SHP77 treated with DMSO at 0.1 percent for 48 hours (cell line): Measurements from ENCODE around the gene SLC15A5.
A peak's percentile ranks its signal among the peaks of the same experiment; 100 is the strongest.

ENCODE experiments used
- DNase-seq: peaks from one replicate; lab custom pipeline; 2025; lab: John Stamatoyannopoulos, UW

SLC15A5 gene

DNA sequence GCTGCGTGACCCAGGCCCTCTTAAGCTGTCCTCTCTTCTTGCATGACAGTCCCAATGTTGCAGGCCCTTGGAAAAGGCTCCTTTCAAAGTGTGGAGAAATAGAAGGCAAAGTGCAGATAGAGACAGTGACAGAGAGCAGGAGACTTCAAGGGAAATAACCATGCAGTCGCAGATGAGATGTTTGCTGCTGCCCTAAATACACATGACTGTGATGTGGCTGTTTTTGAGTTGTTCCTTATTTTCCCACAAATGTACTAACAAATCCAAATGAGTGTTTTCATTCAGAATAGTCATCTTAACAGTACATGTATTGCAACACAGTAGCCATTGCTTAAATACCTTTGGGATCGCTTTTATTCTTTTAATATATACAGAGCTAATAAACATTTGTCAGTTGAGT, 101.6 kb downstream of the SLC15A5 start:
- no peak for DNase-seq

- no peak for DNase-seq
Measured at GRCh38 chr12:16174282-16174681, 103.2 kb downstream of the SLC15A5 start.

- no peak for DNase-seq
Measured at GRCh38 chr12:16171348-16171747, 106.1 kb downstream of the SLC15A5 start.

GRCh38 chr12:16168078-16168477, 109.4 kb downstream of the SLC15A5 start:
- DNase-seq: no peak

DNA sequence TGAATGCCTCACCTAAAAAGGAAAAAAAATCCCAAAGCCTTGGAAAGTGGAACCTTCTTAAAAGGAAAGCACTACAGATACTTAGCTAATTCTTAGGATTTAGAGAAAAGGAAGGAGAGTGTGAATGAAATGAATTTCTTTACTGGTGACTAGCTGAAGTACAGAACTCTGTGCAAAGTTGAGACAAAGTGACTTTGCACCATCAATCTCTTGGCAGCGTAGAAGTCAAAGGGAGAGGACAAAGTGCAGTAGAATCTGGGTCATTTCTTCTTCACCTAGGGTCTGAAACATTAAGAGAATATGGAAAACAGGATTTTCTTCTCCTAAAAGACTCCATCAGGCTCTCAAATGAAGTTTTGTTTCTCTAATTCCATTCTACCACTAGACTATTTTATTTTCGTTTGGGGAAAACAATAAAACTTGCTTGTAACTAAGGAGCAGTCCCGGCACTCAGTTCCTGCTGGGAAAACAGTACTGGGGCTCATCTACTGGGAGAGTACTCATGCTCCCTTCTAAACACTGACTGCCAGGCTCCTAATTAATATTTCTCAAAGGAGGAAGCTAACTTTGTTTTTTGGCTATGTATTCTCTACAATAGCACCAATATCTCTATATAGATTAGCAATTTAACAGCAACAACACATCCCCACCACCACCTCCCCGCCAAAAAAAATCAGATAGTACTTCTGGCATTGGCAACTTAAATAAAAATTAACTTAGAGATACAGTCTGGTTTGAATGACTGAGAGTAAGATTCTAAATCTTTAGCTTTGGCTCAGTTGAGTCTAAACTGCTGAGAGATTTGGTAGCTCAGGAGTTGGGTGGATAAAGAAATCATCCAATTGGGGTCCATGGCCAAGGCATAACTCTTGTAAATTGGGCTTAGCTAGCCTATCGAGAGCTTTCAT, 110.7 kb downstream of the SLC15A5 start:
- no peak for DNase-seq

- DNase-seq: peak; percentile 2
Measured at GRCh38 chr12:16165506-16165905, 112.0 kb downstream of the SLC15A5 start.

DNA sequence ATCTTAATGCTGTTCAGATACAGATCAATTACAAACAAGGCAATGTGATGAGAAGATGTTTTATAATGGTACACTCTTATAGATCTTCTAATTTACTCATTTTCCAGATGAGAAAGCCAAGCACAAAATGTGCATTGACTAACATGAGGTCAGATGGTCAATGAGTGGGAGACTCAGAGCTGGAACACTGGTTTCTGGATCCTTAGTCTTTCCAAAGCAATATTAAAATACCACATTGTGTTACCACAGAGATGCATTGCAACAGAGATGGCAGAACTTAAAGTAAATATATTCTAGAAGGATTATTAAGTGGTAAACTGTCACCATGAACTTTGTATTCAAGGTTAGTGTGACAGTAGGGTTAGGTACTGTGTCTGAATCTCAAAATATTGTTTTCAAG, 113.6 kb downstream of the SLC15A5 start:
- no peak for DNase-seq

DNA sequence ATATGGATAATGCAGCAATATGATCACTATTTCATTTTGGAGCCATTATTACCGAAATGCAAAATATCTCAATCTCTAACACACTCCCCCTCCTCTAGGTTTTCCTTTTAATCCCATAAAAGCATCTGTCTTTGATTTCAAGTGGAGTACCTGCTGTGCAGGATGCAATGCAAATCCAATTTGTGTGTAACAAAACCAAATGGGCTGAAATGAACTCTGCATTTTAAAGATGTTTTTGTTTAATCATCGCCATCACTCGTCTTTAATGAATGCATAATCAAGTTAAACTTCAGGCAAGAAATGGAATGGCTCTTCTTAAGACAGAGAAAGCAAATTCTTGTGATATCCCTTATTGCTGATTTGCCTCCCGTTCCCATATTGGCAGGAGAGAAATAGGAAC, 114.3 kb downstream of the SLC15A5 start:
- DNase-seq: no peak

GRCh38 chr12:16159571-16159970, 117.9 kb downstream of the SLC15A5 start:
- DNase-seq: no peak

GRCh38 chr12:16158050-16158449, 119.4 kb downstream of the SLC15A5 start:
- no peak for DNase-seq

DNA sequence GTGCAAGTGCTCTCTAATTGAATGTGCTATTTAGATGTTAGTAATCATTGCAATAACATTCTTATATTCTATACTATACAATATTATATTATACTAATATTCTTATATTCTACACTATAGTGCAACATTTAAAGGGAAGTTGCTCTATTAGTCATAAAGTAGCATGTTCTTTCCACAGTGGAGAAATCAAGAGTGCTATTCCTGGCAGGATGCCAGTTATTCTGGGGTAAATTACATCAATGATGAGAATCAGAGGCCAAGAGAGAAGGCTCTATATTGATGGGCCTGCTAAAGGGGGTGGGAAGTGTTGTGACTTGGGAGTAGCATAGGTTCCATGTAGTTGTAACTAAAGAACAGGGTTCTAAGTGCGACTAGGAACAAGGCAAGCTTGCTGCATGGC, 121.5 kb downstream of the SLC15A5 start:
- DNase-seq: no peak

DNA sequence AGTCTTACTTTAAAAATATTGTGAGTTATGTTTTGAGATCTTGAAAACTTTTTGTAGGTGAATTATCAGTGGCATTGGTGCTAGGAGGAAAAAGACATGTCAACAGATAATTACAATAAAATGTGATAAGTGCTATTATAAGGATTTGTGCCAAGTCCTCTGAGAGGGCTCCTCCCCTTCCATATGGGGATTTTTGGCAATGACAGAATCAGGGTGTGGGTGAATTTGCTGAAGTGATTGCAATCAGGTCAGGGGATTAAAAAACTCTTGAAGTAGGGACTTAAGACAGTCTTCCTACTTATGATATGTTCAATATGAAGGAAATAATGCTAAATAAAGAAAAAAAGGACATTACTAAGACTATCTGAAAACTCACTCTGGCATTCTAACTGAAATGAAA, 122.5 kb downstream of the SLC15A5 start:
- no peak for DNase-seq

DNA sequence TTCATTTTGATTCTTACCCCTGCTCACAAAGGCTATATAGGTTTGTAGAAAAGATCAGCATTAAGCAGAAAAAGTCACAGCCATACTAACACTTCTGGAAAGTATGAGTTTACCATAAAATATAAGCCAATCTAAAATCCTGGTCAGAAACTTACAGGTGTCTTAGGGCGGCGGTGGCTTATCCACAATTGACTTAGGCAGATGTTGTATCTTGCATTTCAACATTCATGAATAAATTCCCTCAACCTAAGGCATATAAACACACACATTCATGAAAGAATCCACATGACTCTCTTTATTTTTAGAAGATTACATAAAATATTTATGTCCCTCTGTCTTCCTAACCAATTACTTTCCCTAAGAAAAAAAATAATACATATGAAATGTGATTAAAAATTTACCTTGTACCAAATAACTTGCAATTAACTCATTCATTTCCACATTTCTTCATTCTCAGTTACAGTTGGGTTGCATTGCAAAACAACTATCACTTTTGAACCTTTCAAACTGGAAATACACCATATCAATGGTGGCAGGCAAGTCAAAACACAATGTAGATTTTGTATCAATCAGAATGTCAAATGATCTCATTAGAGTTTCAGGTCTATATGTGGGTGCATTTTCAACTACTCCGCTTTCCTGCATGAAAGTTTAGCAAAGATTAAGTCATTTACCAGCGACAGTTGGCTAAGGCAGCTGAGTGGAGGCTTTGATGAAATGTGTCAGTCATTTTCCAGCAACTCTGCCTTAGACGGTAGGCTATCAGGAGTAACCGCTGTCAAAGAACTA, 124.4 kb downstream of the SLC15A5 start:
- no peak for DNase-seq

DNA sequence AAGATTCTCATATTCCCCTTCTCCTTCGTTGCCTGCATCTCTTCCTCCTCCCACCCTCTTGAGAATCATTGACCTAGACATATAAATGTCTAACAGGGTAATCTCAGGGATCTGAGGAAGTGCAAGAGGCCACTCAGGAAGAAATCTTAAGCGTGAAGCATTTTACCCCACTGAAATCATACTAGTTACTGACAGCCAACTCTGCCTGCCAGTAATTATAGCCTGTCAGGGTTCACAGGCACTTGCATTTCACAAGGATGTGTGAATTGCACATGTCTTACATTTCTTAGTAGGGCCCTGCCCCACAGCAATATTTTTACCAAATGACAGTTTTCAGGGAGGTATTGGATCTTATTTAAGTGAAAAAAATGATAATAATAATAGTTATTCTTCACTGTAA, 127.2 kb downstream of the SLC15A5 start:
- no peak for DNase-seq

DNA sequence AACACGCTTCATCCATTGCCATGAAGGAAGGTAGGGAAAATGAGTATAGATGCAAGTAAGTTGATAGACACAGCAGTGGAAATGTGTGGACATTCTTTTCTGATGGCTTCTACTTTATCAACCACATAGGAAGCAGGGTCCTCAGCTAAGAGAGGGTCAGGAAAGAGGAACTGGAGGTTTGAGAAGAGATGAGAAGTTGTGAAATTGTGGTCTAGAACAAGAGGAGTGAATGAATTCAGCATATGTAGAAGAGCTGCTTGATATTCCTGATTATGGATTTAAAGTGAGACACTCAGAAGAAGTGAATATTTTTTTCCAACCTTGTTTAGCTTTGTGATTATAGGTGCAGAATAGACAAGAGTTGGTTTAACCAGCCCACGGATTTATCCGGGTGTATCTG, 128.5 kb downstream of the SLC15A5 start:
- no peak for DNase-seq
